ENCODE measurements around the gene MYH14. TPM values are rescaled to one million over a fixed set of nuclear protein-coding genes. Genes with fewer than 3 reads are reported as not detected.

The MYH14 gene
- total RNA-seq, 1 donor from 2014 or later = 1.6 TPM

DNA sequence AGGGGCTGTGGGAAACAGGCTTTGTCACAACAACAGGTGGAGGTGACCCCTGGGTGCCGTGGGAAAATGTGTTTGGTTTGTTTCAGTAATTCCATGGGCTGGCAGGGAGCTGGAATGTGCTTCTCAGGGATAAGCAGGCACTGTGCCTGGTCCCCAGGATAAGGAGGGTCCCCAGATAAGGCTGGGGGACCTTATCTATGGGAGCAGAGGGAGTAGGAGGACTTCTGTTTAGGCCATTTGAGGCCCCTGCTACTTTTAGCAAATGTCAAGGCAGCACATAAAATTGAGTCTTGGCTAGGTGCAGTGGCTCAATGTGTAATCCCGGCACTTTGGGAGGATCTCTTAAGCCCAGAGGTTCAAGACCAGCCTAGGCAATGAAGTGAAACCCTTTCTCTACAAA is 66.2 kb downstream of the MYH14 start:
- no peaks in the 10 kb centered on the region for H3K4me1 Mint-ChIP-seq
- H2AFZ ChIP-seq (replicated peaks) = no peak overlapping the region
- H3F3A ChIP-seq (ENCODE audit: low read depth) = no peaks in the 10 kb centered on the region
- no peaks in the 10 kb centered on the region for H3K4me1 ChIP-seq
- H4K20me1 ChIP-seq (ENCODE audit: low read depth) = no peaks in the 10 kb centered on the region
- H3K36me3 Mint-ChIP-seq = no peaks in the 10 kb centered on the region
- no peaks in the 10 kb centered on the region for H3K36me3 ChIP-seq
- no peak overlapping the region for H3K27ac ChIP-seq
- H3K4me2 ChIP-seq = no peak overlapping the region
- H3K27ac Mint-ChIP-seq = peak overlapping the region; percentile 42
- no peak overlapping the region for H3K4me3 ChIP-seq
- H3K9ac ChIP-seq = no peak overlapping the region
- no peak for DNase-seq (ENCODE audit: low spot score)
- TF ChIP-seq, protein P1, sequence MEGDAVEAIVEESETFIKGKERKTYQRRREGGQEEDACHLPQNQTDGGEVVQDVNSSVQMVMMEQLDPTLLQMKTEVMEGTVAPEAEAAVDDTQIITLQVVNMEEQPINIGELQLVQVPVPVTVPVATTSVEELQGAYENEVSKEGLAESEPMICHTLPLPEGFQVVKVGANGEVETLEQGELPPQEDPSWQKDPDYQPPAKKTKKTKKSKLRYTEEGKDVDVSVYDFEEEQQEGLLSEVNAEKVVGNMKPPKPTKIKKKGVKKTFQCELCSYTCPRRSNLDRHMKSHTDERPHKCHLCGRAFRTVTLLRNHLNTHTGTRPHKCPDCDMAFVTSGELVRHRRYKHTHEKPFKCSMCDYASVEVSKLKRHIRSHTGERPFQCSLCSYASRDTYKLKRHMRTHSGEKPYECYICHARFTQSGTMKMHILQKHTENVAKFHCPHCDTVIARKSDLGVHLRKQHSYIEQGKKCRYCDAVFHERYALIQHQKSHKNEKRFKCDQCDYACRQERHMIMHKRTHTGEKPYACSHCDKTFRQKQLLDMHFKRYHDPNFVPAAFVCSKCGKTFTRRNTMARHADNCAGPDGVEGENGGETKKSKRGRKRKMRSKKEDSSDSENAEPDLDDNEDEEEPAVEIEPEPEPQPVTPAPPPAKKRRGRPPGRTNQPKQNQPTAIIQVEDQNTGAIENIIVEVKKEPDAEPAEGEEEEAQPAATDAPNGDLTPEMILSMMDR (IDR thresholded peaks at IDR 0.05) = no peak
- TF ChIP-seq EZH2 (IDR thresholded peaks at IDR 0.05) = no peak
- no peak for TF ChIP-seq EZH2phosphoT487 (IDR thresholded peaks at IDR 0.05)
- no peaks in the 10 kb centered on the region for H3K9me3 ChIP-seq (ENCODE audit: low read depth)
- no peaks in the 10 kb centered on the region for H3K9me3 Mint-ChIP-seq
- H3K4me3 Mint-ChIP-seq = peak overlapping the region; percentile 27
- H3K79me2 ChIP-seq (ENCODE audit: low read depth) = no peaks in the 10 kb centered on the region
- H3K27me3 ChIP-seq = no peaks in the 10 kb centered on the region
- H3K27me3 Mint-ChIP-seq (ENCODE audit: insufficient read depth, low read depth) = no peaks in the 10 kb centered on the region

DNA sequence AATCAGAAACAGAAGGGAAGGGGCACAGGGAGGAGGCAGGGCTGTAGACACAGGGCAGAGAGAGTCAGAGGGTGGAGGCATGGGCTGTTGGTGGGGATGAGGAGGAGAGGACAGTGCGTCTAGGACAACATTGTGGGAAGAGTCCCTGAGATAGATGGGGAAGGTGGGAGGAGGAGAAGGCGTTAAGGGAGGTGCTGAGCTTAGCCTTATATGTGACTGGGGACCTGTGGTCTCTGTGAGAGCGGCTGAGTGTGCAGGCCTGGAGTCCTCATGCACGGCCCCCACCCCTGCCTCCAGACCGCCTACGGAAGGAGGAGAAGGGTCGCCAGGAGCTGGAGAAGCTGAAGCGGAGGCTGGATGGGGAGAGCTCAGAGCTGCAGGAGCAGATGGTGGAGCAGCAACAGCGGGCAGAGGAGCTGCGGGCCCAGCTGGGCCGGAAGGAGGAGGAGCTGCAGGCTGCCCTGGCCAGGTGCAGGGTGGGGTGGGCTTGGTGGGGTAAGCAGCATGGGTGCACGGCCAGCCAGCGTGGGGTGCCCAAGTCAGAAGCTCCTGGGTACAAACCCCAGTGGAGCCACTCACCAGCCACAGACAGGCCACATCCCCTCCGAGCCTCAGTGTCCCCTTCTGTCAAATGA is 69.0 kb downstream of the MYH14 start:
- Histone ChIP-seq H2AFZ (replicated peaks) (no peak overlapping the region), H3K4me2 (no peak overlapping the region), H3K27ac (no peak overlapping the region), H3K4me3 (no peak overlapping the region), H3K27me3 (no peaks in the 10 kb centered on the region), H3K36me3 (no peaks in the 10 kb centered on the region), H4K20me1 (ENCODE audit: low read depth) (no peaks in the 10 kb centered on the region), H3F3A (ENCODE audit: low read depth) (no peaks in the 10 kb centered on the region), H3K79me2 (ENCODE audit: low read depth) (no peaks in the 10 kb centered on the region), H3K9ac (no peak overlapping the region), H3K4me1 (no peaks in the 10 kb centered on the region), H3K9me3 (ENCODE audit: low read depth) (no peaks in the 10 kb centered on the region)
- peaks cover 6% of the 10 kb centered on the region for H3K4me1 Mint-ChIP-seq
- H3K36me3 Mint-ChIP-seq = no peaks in the 10 kb centered on the region
- H3K9me3 Mint-ChIP-seq = no peaks in the 10 kb centered on the region
- no peak for DNase-seq (ENCODE audit: low spot score)
- peak overlapping the region; percentile 8 for H3K27ac Mint-ChIP-seq
- no peak overlapping the region for H3K4me3 Mint-ChIP-seq
- TF ChIP-seq EZH2 (IDR thresholded peaks at IDR 0.05) (no peak), EZH2phosphoT487 (IDR thresholded peaks at IDR 0.05) (no peak)
- TF ChIP-seq, protein P1 (IDR thresholded peaks at IDR 0.05) = no peak
- peaks cover 4% of the 10 kb centered on the region for H3K27me3 Mint-ChIP-seq (ENCODE audit: insufficient read depth, low read depth)

DNA sequence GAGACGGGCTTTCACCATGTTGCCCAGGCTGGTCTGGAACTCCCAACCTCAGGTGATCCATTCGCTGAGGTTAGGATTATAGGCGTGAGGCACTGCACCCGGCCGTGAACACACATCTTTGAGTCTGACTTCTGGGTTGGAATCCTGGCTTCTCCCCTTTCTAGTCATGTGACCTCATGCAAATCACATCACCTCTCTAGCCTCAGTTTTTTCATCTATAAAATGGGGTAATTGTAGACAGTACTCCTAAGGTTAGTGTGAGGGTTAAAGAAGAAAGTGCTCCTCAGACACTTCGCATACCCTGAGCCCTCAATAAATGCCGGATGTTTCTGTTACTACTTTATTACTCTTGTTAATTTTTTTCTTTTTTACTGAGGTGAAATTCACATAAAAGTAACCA is 70.4 kb downstream of the MYH14 start:
- no peak overlapping the region for H2AFZ ChIP-seq (replicated peaks)
- H4K20me1 ChIP-seq (ENCODE audit: low read depth) = no peaks in the 10 kb centered on the region
- no peak overlapping the region for H3K27ac Mint-ChIP-seq
- no peaks in the 10 kb centered on the region for H3K27me3 ChIP-seq
- no peak overlapping the region for H3K27ac ChIP-seq
- no peaks in the 10 kb centered on the region for H3K9me3 ChIP-seq (ENCODE audit: low read depth)
- peaks cover 4% of the 10 kb centered on the region for H3K27me3 Mint-ChIP-seq (ENCODE audit: insufficient read depth, low read depth)
- no peaks in the 10 kb centered on the region for H3F3A ChIP-seq (ENCODE audit: low read depth)
- TF ChIP-seq EZH2 (IDR thresholded peaks at IDR 0.05) = no peak
- no peaks in the 10 kb centered on the region for H3K9me3 Mint-ChIP-seq
- no peaks in the 10 kb centered on the region for H3K36me3 ChIP-seq
- H3K79me2 ChIP-seq (ENCODE audit: low read depth) = no peaks in the 10 kb centered on the region
- no peaks in the 10 kb centered on the region for H3K36me3 Mint-ChIP-seq
- no peak overlapping the region for H3K4me2 ChIP-seq
- no peak for DNase-seq (ENCODE audit: low spot score)
- H3K4me3 Mint-ChIP-seq = no peak overlapping the region
- H3K4me1 Mint-ChIP-seq = peaks cover 6% of the 10 kb centered on the region
- H3K4me3 ChIP-seq = no peak overlapping the region
- H3K4me1 ChIP-seq = no peaks in the 10 kb centered on the region
- H3K9ac ChIP-seq = no peak overlapping the region

DNA sequence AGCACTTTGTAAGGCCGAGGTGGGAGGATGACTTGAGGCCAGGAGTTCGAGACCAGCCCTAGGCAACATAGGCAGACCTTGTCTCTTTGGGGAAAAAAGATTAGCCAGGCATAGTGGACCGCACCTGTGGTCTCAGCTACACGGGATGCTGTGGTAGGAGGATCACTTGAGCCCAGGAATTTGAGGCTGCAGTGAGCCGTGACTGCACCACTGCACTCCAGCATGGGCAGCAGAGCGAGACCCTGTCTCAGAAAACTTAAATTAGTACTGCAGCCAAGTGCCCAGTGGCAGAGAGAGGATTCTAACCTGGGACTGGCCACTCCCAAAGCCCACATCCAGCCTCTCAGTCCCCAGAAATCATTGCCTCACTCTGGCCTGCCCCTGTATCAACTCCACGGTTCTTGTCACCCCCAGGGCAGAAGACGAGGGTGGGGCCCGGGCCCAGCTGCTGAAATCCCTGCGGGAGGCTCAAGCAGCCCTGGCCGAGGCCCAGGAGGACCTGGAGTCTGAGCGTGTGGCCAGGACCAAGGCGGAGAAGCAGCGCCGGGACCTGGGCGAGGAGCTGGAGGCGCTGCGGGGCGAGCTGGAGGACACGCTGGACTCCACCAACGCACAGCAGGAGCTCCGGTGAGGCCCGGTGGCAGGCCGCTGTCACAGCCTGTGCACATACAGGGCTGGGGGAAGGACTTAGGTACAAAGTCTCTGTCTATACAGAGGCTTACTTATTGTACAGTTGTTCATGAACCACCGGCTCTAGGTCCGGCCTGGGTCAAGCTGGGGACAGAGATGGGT is 72.4 kb downstream of the MYH14 start:
- peak overlapping the region; percentile 60 for H3K27ac Mint-ChIP-seq
- Histone ChIP-seq H3K9ac (no peak overlapping the region), H2AFZ (replicated peaks) (no peak overlapping the region), H4K20me1 (ENCODE audit: low read depth) (no peaks in the 10 kb centered on the region), H3K27me3 (no peaks in the 10 kb centered on the region), H3K36me3 (no peaks in the 10 kb centered on the region), H3K4me1 (no peaks in the 10 kb centered on the region), H3K9me3 (ENCODE audit: low read depth) (no peaks in the 10 kb centered on the region), H3F3A (ENCODE audit: low read depth) (no peaks in the 10 kb centered on the region), H3K4me2 (no peak overlapping the region), H3K27ac (no peak overlapping the region), H3K79me2 (ENCODE audit: low read depth) (no peaks in the 10 kb centered on the region), H3K4me3 (no peak overlapping the region)
- H3K4me1 Mint-ChIP-seq = peaks cover 6% of the 10 kb centered on the region
- no peak overlapping the region for H3K4me3 Mint-ChIP-seq
- no peaks in the 10 kb centered on the region for H3K9me3 Mint-ChIP-seq
- TF ChIP-seq EZH2 (IDR thresholded peaks at IDR 0.05) (no peak), EZH2phosphoT487 (IDR thresholded peaks at IDR 0.05) (no peak)
- TF ChIP-seq, protein P1 (IDR thresholded peaks at IDR 0.05) = no peak
- DNase-seq (ENCODE audit: low spot score) = no peak
- H3K27me3 Mint-ChIP-seq (ENCODE audit: insufficient read depth, low read depth) = peaks cover 4% of the 10 kb centered on the region
- no peaks in the 10 kb centered on the region for H3K36me3 Mint-ChIP-seq

Measured in neural progenitor cell (in vitro differentiated cells).